Liver (tissue), 9 donors: ENCODE data around the gene ROR1. TPM values are rescaled to one million over a fixed set of nuclear protein-coding genes. Genes with fewer than 3 reads are reported as not detected.

Experiments used
- DNase-seq: peaks from one replicate; pipeline ENCODE4 v3.0.0-alpha.2; 2017; ENCODE audit warnings: low spot score
- H3K27ac ChIP-seq, 2 donors: one replicate each; pipeline ENCODE4 v1.7.0; 2013; ENCODE audit warnings: inconsistent platforms in 2 of 2, low read length in 2 of 2, control low read depth in 1 of 2, low read depth in 1 of 2, mild to moderate bottlenecking in 1 of 2
- H3K27me3 ChIP-seq, 4 donors: one replicate each; pipeline versions ENCODE4 v1.6.1 to v1.7.0; 2013; ENCODE audit warnings: low read length in 3 of 4, inconsistent platforms in 1 of 4, mild to moderate bottlenecking in 1 of 4, moderate library complexity in 1 of 4; ENCODE audit not compliant: control insufficient read depth in 4 of 4, insufficient read depth in 4 of 4
- H3K36me3 ChIP-seq, 4 donors: one replicate each; pipeline versions ENCODE4 v1.6.1 to v1.7.0; 2013; ENCODE audit warnings: low read length in 3 of 4, mild to moderate bottlenecking in 3 of 4, low read depth in 1 of 4, moderate library complexity in 1 of 4; ENCODE audit not compliant: control insufficient read depth in 4 of 4, insufficient read depth in 3 of 4
- H3K4me1 ChIP-seq, 4 donors: one replicate each; pipeline versions ENCODE4 v1.6.1 to v1.7.0; 2013; ENCODE audit warnings: low read length in 3 of 4, mild to moderate bottlenecking in 3 of 4, moderate library complexity in 1 of 4; ENCODE audit not compliant: control insufficient read depth in 4 of 4, insufficient read depth in 4 of 4
- H3K4me3 ChIP-seq, 3 donors: one replicate each; pipeline versions ENCODE4 v1.6.1 to v1.7.0; 2013; ENCODE audit warnings: low read length in 3 of 3, control low read depth in 1 of 3, low read depth in 1 of 3, mild to moderate bottlenecking in 1 of 3
- H3K9ac ChIP-seq, 2 donors: one replicate each; pipeline ENCODE4 v1.7.0; 2013; ENCODE audit warnings: low read length in 2 of 2, mild to moderate bottlenecking in 2 of 2, moderate library complexity in 2 of 2, control low read depth in 1 of 2, low read depth in 1 of 2
- H3K9me3 ChIP-seq, 4 donors: one replicate each; pipeline versions ENCODE4 v1.6.1 to v1.7.0; 2013; ENCODE audit warnings: low read length in 3 of 4; ENCODE audit not compliant: control insufficient read depth in 4 of 4
- ATF3 ChIP-seq: IDR thresholded peaks from 2 replicates; pipeline ENCODE4 v1.6.1; 2016; ENCODE audit warnings: antibody characterized with exemption
- FOXA1 ChIP-seq: IDR thresholded peaks from 2 replicates; pipeline ENCODE4 v1.6.1; 2016; ENCODE audit warnings: antibody characterized with exemption
- GABPA ChIP-seq, 2 donors: IDR thresholded peaks in 1 of 2; conservative IDR thresholded peaks in 1 of 2; 2 replicates each; pipeline ENCODE4 v1.6.1; 2016; ENCODE audit warnings: antibody characterized with exemption in 2 of 2, mild to moderate bottlenecking in 1 of 2, moderate library complexity in 1 of 2
- HNF4A ChIP-seq, 2 donors: conservative IDR thresholded peaks; 2 replicates each; pipeline ENCODE4 v1.6.1; 2016; ENCODE audit warnings: antibody characterized with exemption in 2 of 2, mild to moderate bottlenecking in 2 of 2
- JUND ChIP-seq, 2 donors: IDR thresholded peaks; 2 replicates each; pipeline ENCODE4 v1.6.1; 2016; ENCODE audit warnings: antibody characterized with exemption in 2 of 2
- REST ChIP-seq: IDR thresholded peaks from 2 replicates; pipeline ENCODE4 v1.6.1; 2016; ENCODE audit warnings: antibody characterized with exemption, mild to moderate bottlenecking
- RXRA ChIP-seq, 2 donors: IDR thresholded peaks; 2 replicates each; pipeline ENCODE4 v1.6.1; 2017 to 2018; ENCODE audit warnings: antibody characterized with exemption in 2 of 2, mild to moderate bottlenecking in 1 of 2
- WGBS: extraction: QIAGEN DNeasy Blood & Tissue Kit; methylation state at CpG from one replicate; pipeline ENCODE4 v1.1.7; 2013; 5-methylcytosine and 5-hydroxymethylcytosine counted together
- polyA plus RNA-seq, 2 donors: library from polyadenylated mRNA; stranded (reverse) in 1 of 2; unstranded in 1 of 2; fragments of 200-250 nt in 1 of 2; fragments of >200 nt in 1 of 2; fragmentation: Nextera tagmentation in 1 of 2; extraction: Ambion mirVana in 1 of 2; gene quantifications; one replicate each; pipeline versions ENCODE4 v1.2.1 to v1.2.3, GENCODE V29; 2013 to 2015
- total RNA-seq, 2 donors: library from RNA; depleted of rRNA; stranded (reverse); fragments of >200 nt; gene quantifications; one replicate each; pipeline ENCODE4 v1.2.3, GENCODE V29; 2014
- TF ChIP-seq, protein P1 (sequence below): fragments of 150-350 bp; IDR thresholded peaks from 2 replicates; pipeline ENCODE4 v1.5.1; 2017; ENCODE audit warnings: improper control_type of control experiment, low read depth, low read length; ENCODE audit not compliant: missing input control
- TF ChIP-seq, protein P2 (sequence below): IDR thresholded peaks from 2 replicates; pipeline ENCODE4 v1.6.1; 2016; ENCODE audit warnings: antibody characterized with exemption
- TF ChIP-seq, protein P3 (sequence below): IDR thresholded peaks from 2 replicates; pipeline ENCODE4 v1.6.1; 2016; ENCODE audit warnings: antibody characterized with exemption
- donor health status: healthy.
- donor health status: healthy.
- donor health status: healthy.
- donor health status: healthy.
- donor health status: healthy.

ROR1 gene
- total and polyA plus RNA-seq, 4 donors: 0.15 to 0.98 (median 0.37) TPM

DNA sequence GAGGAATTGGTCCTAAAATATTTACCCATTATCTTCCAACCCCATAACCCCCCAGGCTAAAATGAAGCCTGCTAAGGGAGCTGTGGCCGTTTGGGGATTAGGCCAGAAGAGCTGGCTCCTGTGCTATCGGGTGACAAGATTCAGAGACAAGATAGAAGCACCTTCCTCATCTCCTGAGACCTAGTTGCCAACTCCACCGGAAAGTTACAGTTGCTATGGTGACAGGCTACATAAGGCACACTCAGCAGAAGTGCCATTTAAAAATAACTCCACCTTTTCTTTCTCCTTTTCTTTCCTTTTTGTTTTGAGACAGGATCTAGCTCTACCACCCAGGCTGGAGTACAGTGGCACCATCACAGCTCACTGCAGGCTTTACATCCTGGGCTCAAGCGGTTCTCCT is 43.6 kb upstream of the ROR1 start (continued):
- TF ChIP-seq REST: no peak
- TF ChIP-seq FOXA1: no peak

GRCh38 chr1:63731117-63732043 is 42.4 kb upstream of the ROR1 start:
- DNase-seq: no peak
- TF ChIP-seq RXRA (IDR thresholded peaks at IDR 0.05): peak; percentile 21 to 39
- TF ChIP-seq GABPA (IDR thresholded peaks at IDR 0.05 in 1 of 2, conservative IDR thresholded peaks at IDR 0.05 in 1 of 2): no peak
- Histone ChIP-seq H3K4me1 (no peaks in the 10 kb centered on the region), H3K4me3 (no peak overlapping the region), H3K27me3 (no peaks in the 10 kb centered on the region), H3K9me3 (peaks cover 0 to 1% (median 0%) of the 10 kb centered on the region in 4 donors), H3K36me3 (no peaks in the 10 kb centered on the region), H3K9ac (no peak overlapping the region), H3K27ac (no peak overlapping the region)
- 86% methylated on average over 9 of the region's 9 CpGs for WGBS

- 90% methylated on average over 1 of the region's 1 CpG for WGBS
- Histone ChIP-seq H3K36me3 (no peaks in the 10 kb centered on the region), H3K9ac (no peak overlapping the region), H3K4me3 (no peak overlapping the region), H3K9me3 (peaks cover 0 to 1% (median 0%) of the 10 kb centered on the region in 4 donors), H3K27ac (no peak overlapping the region), H3K4me1 (no peaks in the 10 kb centered on the region), H3K27me3 (no peaks in the 10 kb centered on the region)
- DNase-seq: no peak
- TF ChIP-seq ATF3: no peak
Measured at GRCh38 chr1:63732666-63733065, 41.2 kb upstream of the ROR1 start.

- 72% methylated on average over 1 of the region's 1 CpG for WGBS
- no peak for TF ChIP-seq REST
- TF ChIP-seq HNF4A (conservative IDR thresholded peaks at IDR 0.05): no peak
- TF ChIP-seq, protein P1, sequence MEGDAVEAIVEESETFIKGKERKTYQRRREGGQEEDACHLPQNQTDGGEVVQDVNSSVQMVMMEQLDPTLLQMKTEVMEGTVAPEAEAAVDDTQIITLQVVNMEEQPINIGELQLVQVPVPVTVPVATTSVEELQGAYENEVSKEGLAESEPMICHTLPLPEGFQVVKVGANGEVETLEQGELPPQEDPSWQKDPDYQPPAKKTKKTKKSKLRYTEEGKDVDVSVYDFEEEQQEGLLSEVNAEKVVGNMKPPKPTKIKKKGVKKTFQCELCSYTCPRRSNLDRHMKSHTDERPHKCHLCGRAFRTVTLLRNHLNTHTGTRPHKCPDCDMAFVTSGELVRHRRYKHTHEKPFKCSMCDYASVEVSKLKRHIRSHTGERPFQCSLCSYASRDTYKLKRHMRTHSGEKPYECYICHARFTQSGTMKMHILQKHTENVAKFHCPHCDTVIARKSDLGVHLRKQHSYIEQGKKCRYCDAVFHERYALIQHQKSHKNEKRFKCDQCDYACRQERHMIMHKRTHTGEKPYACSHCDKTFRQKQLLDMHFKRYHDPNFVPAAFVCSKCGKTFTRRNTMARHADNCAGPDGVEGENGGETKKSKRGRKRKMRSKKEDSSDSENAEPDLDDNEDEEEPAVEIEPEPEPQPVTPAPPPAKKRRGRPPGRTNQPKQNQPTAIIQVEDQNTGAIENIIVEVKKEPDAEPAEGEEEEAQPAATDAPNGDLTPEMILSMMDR: no peak
- TF ChIP-seq, protein P2, sequence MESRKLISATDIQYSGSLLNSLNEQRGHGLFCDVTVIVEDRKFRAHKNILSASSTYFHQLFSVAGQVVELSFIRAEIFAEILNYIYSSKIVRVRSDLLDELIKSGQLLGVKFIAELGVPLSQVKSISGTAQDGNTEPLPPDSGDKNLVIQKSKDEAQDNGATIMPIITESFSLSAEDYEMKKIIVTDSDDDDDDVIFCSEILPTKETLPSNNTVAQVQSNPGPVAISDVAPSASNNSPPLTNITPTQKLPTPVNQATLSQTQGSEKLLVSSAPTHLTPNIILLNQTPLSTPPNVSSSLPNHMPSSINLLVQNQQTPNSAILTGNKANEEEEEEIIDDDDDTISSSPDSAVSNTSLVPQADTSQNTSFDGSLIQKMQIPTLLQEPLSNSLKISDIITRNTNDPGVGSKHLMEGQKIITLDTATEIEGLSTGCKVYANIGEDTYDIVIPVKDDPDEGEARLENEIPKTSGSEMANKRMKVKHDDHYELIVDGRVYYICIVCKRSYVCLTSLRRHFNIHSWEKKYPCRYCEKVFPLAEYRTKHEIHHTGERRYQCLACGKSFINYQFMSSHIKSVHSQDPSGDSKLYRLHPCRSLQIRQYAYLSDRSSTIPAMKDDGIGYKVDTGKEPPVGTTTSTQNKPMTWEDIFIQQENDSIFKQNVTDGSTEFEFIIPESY: no peak
- TF ChIP-seq JUND (IDR thresholded peaks at IDR 0.05): no peak
- TF ChIP-seq GABPA (IDR thresholded peaks at IDR 0.05 in 1 of 2, conservative IDR thresholded peaks at IDR 0.05 in 1 of 2): no peak
- TF ChIP-seq, protein P3, sequence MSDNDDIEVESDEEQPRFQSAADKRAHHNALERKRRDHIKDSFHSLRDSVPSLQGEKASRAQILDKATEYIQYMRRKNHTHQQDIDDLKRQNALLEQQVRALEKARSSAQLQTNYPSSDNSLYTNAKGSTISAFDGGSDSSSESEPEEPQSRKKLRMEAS: no peak
- no peak for TF ChIP-seq RXRA (IDR thresholded peaks at IDR 0.05)
Measured at GRCh38 chr1:63738772-63739171, 35.0 kb upstream of the ROR1 start.

More at GRCh38 chr1:63738772-63739171, 35.0 kb upstream of the ROR1 start:
- H3K27me3 ChIP-seq: no peaks in the 10 kb centered on the region
- DNase-seq: no peak
- no peak overlapping the region for H3K27ac ChIP-seq
- H3K4me1 ChIP-seq: no peaks in the 10 kb centered on the region
- no peak overlapping the region for H3K4me3 ChIP-seq
- H3K9me3 ChIP-seq: peaks cover 0 to 1% (median 0%) of the 10 kb centered on the region in 4 donors
- no peaks in the 10 kb centered on the region for H3K36me3 ChIP-seq
- H3K9ac ChIP-seq: no peak overlapping the region
